GM19240 (cell line): ENCODE data around the gene ACOT13.
"Not testable (repeated sequence)": the region's sequence is repeated elsewhere in the genome, so short reads cannot be mapped to it uniquely, and the experiment has no call there.

Experiments
- DNase-seq: peaks from one replicate; pipeline ENCODE4 v3.0.0; 2011; ENCODE audit warnings: low spot score; ENCODE audit not compliant: insufficient read length

ACOT13 gene

GRCh38 chr6:24661759-24662158 is 5.1 kb upstream of the ACOT13 start:
- not testable (repeated sequence) for DNase-seq

GRCh38 chr6:24662236-24662635 is 4.6 kb upstream of the ACOT13 start:
- no peak for DNase-seq

- DNase-seq, result no peak
These were observed 3.7 kb upstream of the ACOT13 start for GRCh38 chr6:24663189-24663588.

- no peak for DNase-seq
These were observed 2.6 kb upstream of the ACOT13 start for GRCh38 chr6:24664046-24664987.

GRCh38 chr6:24666097-24666640 is 708 bp upstream of the ACOT13 start:
- no peak for DNase-seq

- DNase-seq, result no peak
These were observed 514 bp downstream of the ACOT13 start for GRCh38 chr6:24667378-24667803.

GRCh38 chr6:24668066-24668996 is 1.5 kb downstream of the ACOT13 start:
- not testable (repeated sequence) for DNase-seq

GRCh38 chr6:24668997-24669361 is 2.1 kb downstream of the ACOT13 start:
- no peak for DNase-seq

- not testable (repeated sequence) for DNase-seq
These were observed 3.6 kb downstream of the ACOT13 start for GRCh38 chr6:24670492-24670891.

GRCh38 chr6:24671077-24671476 is 4.2 kb downstream of the ACOT13 start:
- DNase-seq, result not testable (repeated sequence)

GRCh38 chr6:24672620-24673182 is 5.8 kb downstream of the ACOT13 start:
- DNase-seq, result no peak

- no peak for DNase-seq
These were observed 6.7 kb downstream of the ACOT13 start for GRCh38 chr6:24673625-24674024.

GRCh38 chr6:24678792-24679352 is 12.0 kb downstream of the ACOT13 start:
- DNase-seq, result not testable (repeated sequence)

- no peak for DNase-seq
These were observed 13.7 kb downstream of the ACOT13 start for GRCh38 chr6:24680582-24680981.

GRCh38 chr6:24683297-24684296 is 16.7 kb downstream of the ACOT13 start:
- DNase-seq, result no peak

- DNase-seq, result no peak
These were observed 19.5 kb downstream of the ACOT13 start for GRCh38 chr6:24686408-24686807.

GRCh38 chr6:24686946-24687345 is 20.1 kb downstream of the ACOT13 start:
- DNase-seq, result no peak

GRCh38 chr6:24689964-24690363 is 23.1 kb downstream of the ACOT13 start:
- DNase-seq, result no peak

GRCh38 chr6:24690593-24690992 is 23.7 kb downstream of the ACOT13 start:
- no peak for DNase-seq

GRCh38 chr6:24691550-24691949 is 24.7 kb downstream of the ACOT13 start:
- DNase-seq, result no peak
